Measurements from ENCODE around the gene TOP2A.
A peak's percentile ranks its signal among the peaks of the same experiment; 100 is the strongest.

The TOP2A gene

DNA sequence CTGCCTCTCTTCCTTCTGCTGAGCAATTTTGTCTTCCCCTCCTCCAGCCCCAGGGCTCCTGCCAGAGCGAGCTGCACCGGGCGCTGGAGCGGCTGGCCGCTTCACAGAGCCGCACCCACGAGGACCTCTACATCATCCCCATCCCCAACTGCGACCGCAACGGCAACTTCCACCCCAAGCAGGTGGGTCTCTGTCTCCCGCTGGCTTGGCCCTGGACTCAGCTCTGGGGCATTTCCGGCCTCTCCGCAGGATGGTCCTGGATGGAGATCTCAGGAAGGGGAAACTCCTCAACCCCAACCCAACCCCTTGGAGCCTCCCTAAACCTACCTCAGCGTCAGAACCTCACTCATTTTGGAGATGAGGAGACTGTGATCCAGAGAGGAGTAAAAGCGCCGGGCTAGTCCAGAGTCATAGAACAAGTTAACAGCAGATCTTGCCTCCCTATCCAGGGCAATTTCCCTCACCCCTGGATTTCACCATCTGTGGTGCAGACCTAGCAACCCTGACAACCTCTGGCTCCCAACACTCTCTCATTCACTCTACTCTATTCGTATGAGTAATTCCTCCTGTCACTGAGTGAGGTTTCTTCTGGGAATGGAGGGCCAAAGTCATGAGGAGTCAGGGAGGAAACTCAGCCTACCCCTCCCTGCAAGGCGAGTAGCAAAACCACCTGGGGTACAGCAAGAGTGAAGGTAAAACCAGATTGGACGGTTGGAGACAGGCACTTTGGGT lies 36.4 kb upstream of the TOP2A start:
- in situ Hi-C loops (cut with HindIII; ENCODE audit: low pct_ligation_motif_present, low pct_unique_long_range_greater_than_20kb, low sequenced_read_pairs), result no loop called here
- DNase-seq, result no peak

DNA sequence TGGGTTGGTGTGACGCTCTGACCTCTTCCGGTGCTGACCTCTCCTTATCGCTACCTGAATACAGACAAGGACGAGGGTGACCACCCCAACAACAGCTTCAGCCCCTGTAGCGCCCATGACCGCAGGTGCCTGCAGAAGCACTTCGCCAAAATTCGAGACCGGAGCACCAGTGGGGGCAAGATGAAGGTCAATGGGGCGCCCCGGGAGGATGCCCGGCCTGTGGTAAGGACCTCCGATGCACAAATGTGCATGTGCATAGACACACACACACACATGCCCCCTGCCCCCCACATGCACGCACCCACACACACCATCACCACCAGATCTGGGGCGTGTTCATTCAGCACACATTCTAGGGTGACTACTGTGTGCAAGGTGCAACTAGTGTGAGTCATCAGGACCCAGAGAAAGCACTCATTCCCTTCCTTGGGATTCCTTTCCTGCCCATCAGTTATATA lies 35.3 kb upstream of the TOP2A start:
- in situ Hi-C loops (cut with HindIII; ENCODE audit: low pct_ligation_motif_present, low pct_unique_long_range_greater_than_20kb, low sequenced_read_pairs), result no loop called here
- DNase-seq, result no peak

DNA sequence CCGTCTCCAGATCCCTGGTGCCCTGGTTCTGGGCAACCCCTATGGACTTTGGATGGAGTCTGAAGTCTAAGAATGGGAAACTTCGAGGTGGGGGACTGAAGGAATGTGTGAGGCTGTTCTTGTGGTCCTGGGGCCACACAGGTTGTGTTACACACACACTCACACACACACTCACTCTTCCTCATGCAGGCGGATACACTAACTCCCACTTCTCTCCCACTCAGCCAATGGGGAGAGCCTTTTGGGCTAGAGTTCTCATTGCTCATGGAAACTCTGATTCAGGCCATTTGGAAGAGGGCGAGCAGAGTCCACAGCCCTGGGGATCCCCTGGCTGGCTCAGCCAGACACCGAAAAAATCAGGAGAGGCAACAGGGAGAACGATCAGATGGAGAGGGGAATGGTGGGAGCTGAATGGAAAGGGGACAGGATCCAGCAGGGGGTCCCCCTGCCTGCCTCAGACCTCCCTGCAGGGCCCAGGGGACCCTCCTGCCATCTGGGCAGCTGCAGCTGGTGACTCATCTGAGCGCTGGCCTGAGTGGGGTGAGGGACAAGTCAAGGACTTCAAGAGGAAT lies 34.6 kb upstream of the TOP2A start:
- in situ Hi-C loops (cut with HindIII; ENCODE audit: low pct_ligation_motif_present, low pct_unique_long_range_greater_than_20kb, low sequenced_read_pairs), result no loop called here

DNA sequence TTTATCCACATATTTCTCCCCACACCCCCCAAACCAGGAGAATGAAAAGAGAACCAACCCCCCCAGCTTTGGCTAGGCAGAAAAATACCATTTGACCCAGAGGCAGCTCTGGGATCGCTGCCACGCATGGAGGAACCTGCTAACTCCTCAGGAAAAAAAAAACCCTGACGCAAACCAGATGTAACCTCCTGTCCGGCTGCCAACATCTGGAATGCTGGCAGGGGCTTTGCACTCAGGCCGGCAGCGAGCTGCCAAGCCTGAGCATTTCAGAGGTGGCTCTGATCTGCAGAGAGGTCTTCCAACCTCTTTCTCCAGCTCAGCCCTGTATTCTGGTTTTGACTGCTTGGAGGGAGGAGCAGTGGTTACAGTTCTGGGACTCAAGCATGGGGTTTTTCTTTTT lies 33.7 kb upstream of the TOP2A start:
- no peak for DNase-seq
- in situ Hi-C loops (cut with HindIII; ENCODE audit: low pct_ligation_motif_present, low pct_unique_long_range_greater_than_20kb, low sequenced_read_pairs), result no loop called here

More for the DNA sequence above, 34.6 kb upstream of the TOP2A start:
- no peak for DNase-seq

DNA sequence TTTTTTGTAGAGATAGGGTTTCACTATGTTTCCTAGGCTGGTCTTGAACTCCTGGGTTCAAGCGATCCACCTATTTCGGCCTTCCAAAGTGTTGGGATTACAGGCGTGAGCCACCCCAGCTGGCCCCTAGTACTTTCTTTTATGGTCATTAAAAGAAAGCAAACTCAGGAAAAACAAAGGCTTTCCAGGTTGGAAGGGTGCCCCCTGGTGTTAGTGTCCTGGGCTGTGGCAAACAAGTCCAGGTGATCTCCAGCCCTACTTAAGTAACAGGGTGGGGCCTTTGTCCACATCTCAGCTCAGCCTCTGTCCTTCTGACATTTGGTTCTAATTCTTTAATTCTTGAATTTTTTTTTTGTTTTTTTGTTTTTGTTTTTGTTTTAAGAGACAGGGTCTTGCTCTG lies 32.5 kb upstream of the TOP2A start:
- in situ Hi-C loops (cut with HindIII; ENCODE audit: low pct_ligation_motif_present, low pct_unique_long_range_greater_than_20kb, low sequenced_read_pairs), result no loop called here
- peak; percentile 52 for DNase-seq

DNA sequence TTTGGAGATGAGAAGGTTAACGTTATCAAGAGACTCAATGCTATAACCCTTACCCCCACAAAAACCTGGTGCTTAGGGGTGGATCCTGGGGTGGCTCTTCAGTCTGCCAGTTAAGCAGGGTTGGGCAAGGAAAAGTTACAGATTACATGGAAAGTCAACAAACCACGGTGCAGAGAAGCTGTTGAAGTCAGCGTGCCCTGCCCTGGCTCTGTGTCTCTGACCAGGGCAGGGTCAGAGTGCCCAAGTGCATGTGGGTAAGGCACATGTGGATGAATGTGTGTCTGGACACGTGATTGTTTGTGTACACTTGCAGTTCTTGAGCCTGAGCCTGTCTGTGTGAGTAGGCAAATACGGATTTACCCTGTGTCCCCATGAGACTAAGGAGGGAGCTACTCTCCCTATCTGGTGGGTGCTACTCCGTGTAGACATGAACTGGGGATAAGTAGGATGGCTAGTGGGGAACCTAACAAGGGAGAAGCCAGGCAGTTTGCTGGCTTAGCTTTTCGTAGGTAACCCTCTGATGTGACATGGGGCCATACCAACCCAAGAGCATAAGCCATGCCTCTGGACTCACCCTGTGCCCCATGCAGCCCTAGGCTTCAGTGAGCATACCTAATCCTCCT lies 31.1 kb upstream of the TOP2A start:
- in situ Hi-C loops (cut with HindIII; ENCODE audit: low pct_ligation_motif_present, low pct_unique_long_range_greater_than_20kb, low sequenced_read_pairs), result loop anchor here (25.0 kb wide), 1 partner anchor 89 kb away; no protein-coding TSS in a partner anchor
- peak; percentile 43 for DNase-seq

DNA sequence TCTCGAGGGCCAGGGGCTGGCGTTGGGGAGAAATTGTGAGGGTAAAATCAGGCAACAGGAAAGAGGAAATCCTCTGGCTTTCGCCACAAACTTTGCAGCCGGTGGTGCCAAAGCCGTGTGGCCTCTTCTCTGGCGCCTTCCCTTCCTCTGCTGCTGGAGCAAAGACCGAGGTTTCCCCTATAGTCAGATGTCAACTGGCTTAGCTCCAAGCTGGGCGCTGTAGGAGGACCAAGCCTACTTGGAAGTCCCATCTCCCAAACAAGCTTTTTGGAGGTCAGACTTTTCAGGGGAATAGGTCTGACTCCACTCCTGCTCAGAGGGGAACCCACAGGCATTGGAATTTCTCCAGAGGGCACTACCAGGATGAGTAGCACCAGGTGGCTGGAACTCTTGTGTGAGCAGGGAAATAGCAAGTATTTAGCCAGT lies 30.5 kb upstream of the TOP2A start:
- in situ Hi-C loops (cut with HindIII; ENCODE audit: low pct_ligation_motif_present, low pct_unique_long_range_greater_than_20kb, low sequenced_read_pairs), result loop anchor here (25.0 kb wide), 1 partner anchor 89 kb away; no protein-coding TSS in a partner anchor
- no peak for DNase-seq

DNA sequence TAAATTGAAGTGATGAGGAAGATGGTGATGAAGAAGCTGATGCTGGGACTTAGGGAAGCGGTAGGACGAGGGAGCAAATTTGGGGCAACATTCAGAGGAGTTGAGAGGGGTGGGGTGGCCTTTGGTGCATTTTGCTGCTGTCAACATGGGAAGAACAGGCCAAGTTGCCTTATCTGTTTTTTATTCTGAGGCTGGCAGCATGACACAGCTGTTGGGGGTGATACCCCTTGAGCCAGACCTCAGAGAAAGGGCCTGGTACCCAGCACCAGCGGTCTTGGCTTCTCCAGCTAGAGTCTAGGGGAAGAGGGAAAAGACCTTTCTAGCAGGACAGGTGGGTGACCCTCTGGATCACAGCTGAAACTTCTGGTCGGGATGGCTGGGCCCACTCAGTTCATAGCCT lies 30.1 kb upstream of the TOP2A start:
- in situ Hi-C loops (cut with HindIII; ENCODE audit: low pct_ligation_motif_present, low pct_unique_long_range_greater_than_20kb, low sequenced_read_pairs), result loop anchor here (25.0 kb wide), 1 partner anchor 89 kb away; no protein-coding TSS in a partner anchor
- DNase-seq, result no peak

DNA sequence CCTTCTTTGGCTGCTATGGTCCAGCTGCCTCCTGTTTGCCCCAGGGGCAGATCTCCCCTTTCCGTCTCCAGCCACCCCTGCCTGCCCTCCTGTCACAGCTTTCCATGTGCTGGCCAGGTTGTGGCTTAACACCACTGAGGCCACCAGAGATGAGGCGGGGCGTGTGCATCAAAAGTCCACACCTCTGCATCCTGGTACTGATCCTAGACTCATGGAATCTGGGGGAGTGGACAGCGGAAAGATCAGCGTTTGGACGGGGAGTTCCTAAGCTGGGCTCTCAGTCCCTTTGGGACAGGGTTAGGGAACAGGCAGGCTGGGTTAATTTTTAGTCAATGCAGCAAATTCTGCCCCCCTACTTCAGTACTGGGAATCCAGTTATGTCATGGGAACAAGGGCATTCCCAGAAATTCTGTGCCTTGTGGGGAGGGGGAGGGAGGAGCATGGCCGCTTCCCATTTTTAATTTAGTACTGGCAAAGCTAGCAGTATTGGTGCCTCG lies 29.5 kb upstream of the TOP2A start:
- in situ Hi-C loops (cut with HindIII; ENCODE audit: low pct_ligation_motif_present, low pct_unique_long_range_greater_than_20kb, low sequenced_read_pairs), result loop anchor here (25.0 kb wide), 1 partner anchor 90 kb away; no protein-coding TSS in a partner anchor
- no peak for DNase-seq

DNA sequence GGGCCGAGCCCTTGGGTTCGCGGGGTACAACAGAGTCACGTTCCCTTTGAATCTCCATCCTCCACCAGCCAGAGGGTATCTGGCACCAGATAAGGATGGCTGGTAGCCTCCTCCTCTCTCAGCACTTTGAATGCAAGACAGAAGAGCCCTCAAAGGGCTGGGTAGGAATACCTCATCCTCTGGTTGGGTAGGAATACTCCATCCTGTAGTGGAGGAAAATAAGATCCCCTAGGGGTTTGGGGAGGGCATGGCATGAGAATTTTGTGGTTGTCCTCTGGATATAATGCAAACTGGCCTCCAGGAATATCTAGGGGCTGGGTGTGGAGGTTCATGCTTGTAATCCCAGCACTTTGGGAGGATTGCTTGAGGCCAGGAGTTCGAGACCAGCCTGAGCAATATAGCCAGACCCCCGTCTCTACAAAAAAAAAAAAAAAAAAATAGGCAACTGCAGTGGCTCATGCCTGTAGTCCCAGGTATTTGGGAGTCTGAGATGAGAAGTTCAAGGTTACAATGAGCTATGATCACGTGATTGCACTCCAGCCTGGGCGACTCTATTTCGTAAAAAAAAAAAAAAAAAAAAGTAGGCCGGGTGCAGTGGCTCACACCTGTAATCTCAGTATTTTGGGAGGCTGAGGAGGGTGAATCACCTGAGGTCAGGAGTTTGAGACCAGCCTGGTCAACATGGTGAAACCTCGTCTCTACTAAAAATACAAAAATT lies 28.2 kb upstream of the TOP2A start:
- in situ Hi-C loops (cut with HindIII; ENCODE audit: low pct_ligation_motif_present, low pct_unique_long_range_greater_than_20kb, low sequenced_read_pairs), result loop anchor here (25.0 kb wide), 1 partner anchor 91 kb away; no protein-coding TSS in a partner anchor
- DNase-seq, result peak; percentile 29

DNA sequence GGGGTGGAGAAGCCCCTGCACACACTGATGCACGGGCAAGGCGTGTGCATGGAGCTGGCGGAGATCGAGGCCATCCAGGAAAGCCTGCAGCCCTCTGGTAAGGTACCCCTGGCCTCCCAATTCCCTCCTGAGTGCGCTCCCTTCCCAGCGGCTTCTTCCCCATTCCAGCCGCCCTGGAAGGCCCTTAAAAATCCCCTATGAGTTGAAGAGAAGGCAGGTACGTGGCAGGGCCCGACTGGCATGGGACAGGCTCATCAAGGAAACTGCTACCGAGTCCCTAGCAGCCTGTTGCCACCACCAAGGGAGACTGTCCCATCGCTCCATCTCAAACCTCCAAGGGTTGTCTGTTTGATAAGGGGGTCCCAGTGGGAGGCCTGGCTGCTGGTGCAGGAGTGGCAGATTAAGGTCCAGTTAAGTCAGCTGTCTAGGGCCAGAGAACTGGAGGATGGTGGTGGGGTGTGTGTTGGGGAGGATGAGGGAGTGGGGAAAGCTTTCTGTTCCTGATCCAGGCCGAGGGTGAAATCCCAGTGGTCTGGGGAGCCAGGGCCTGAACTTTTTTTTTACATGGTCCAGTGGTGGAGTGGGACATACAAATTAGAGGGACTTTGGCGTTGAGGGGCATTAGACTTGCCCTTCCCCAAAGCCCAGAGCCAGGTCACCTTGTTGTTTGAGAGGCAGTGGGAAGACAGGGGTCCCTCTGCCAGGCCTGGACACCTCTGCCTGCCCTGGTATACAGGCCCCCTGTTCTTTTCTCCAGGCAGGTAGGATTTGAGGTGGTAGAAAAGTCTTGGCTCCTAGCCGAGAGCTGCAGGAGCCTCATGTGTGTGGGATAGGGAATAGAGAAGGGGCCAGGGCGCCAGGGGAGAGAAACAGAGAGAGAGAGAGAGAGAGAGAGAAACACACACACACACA lies 26.5 kb upstream of the TOP2A start:
- no peak for DNase-seq
- in situ Hi-C loops (cut with HindIII; ENCODE audit: low pct_ligation_motif_present, low pct_unique_long_range_greater_than_20kb, low sequenced_read_pairs), result loop anchor here (25.0 kb wide), 1 partner anchor 93 kb away; no protein-coding TSS in a partner anchor

DNA sequence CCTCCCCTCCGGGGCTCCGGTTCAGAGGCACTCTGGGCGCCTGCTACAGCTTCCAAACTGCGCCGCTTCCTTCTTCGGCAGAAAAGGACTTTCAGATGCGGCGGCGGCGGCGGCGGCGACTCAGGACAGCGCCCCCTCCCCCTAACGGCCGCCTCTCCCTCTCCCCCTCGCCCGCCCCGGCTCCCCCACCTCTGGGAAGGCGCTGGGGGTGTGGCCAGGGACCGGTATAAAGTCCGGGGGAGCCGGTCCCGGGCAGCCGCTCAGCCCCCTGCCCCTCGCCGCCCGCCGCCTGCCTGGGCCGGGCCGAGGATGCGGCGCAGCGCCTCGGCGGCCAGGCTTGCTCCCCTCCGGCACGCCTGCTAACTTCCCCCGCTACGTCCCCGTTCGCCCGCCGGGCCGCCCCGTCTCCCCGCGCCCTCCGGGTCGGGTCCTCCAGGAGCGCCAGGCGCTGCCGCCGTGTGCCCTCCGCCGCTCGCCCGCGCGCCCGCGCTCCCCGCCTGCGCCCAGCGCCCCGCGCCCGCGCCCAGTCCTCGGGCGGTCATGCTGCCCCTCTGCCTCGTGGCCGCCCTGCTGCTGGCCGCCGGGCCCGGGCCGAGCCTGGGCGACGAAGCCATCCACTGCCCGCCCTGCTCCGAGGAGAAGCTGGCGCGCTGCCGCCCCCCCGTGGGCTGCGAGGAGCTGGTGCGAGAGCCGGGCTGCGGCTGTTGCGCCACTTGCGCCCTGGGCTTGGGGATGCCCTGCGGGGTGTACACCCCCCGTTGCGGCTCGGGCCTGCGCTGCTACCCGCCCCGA lies 25.7 kb upstream of the TOP2A start, which contains the start of gene IGFBP4:
Gene IGFBP4 (plus strand): TSS at position 255 of the 792 bp plus-strand sequence. CDS start 286 bp downstream, at position 541.
- in situ Hi-C loops (cut with HindIII; ENCODE audit: low pct_ligation_motif_present, low pct_unique_long_range_greater_than_20kb, low sequenced_read_pairs), result loop anchor here (25.0 kb wide), 1 partner anchor 94 kb away; no protein-coding TSS in a partner anchor
- DNase-seq, result peak; percentile 77

DNA sequence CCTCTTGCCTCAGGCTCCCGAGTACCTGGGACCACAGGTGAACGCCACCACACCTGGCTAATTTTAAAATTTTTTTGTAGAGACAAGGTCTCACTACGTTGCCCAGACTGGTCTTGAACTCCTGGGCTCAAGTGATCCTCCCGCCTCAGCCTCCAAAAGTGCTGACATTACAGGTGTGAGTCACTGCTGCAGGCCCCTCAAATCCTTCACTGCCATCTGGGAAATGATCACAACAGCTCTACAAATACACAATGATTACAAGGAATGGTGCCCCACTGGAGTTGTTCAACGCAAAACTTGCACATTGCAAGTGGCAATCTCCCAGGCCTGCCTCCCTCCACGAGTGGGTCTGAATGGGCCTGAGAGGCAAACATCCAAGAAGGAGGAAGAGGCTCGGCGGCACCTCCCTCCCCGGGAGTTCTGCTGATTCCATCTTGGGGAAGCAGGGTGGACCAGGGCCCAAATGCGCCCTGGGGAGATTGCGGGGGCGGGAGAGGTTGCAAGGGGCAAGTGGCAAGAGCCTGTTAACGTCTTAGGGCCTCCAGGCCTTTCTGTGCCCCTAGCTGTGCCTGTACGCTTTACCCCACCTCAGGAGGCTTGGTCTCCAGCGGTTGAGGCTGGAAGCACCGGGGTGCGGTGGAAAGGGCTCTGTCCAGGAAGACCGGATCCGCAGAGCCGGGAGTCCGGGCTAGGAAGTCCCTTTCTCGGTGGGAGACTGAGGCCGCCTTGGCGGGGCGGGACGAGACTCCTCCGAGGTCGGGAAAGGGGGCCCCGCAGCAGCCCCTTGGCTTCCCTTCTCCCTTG lies 24.9 kb upstream of the TOP2A start:
- DNase-seq, result no peak
- in situ Hi-C loops (cut with HindIII; ENCODE audit: low pct_ligation_motif_present, low pct_unique_long_range_greater_than_20kb, low sequenced_read_pairs), result loop anchor here (25.0 kb wide), 1 partner anchor 95 kb away; no protein-coding TSS in a partner anchor

DNA sequence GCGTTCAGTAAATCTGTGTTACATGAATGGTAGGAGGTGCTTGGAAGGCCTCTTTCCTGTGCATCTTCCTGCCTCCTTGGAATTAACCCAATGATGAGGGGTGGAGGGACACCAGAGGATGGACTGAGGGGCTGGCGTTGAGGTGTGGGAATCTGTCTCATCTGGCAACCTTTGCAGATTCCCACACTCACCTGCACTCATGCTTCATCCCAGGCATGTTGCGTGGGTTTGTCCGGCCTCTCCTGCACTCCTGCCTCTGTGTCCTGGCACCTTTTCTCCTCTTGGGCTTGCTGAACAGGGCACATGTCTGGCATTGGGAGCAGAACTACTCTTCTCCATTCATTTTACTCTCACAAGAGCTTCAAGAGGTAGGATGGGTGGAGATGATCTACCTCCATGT lies 22.5 kb upstream of the TOP2A start:
- in situ Hi-C loops (cut with HindIII; ENCODE audit: low pct_ligation_motif_present, low pct_unique_long_range_greater_than_20kb, low sequenced_read_pairs), result loop anchor here (25.0 kb wide), 1 partner anchor 97 kb away; no protein-coding TSS in a partner anchor
- DNase-seq, result no peak

DNA sequence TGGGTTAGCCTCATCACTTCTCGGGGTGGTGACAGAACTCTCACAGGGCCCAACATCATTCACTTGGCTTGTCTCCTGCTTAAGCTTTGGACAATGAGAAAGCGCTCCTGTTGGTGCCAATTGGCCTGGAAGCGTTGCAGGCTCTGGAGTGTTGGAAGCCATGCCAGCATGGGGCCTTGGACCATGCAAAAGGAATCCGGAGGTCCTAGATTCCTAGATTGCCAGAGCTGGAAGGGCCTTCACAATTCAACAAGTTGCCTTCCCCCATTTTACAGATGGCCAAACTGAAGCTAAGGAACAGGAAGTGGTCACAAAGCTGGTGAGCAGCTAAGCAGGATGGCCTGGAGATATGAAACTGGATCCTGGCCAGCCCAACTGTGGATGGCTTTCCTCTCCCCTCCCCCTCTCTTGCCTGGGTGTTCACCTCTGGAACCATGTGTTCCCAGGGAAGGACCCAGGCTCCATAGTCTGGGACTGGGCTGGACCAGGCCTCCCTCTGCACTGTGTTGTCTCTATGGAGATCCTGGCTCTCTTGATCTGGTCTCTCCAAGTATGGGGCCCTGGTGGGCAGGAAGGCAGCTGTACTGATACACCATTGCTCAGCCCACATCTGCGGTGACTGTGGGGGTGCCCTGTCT lies 19.5 kb upstream of the TOP2A start:
- in situ Hi-C loops (cut with HindIII; ENCODE audit: low pct_ligation_motif_present, low pct_unique_long_range_greater_than_20kb, low sequenced_read_pairs), result loop anchor here (25.0 kb wide), 1 partner anchor 100 kb away; no protein-coding TSS in a partner anchor
- no peak for DNase-seq
